HEK293 (cell line): ENCODE results near the gene CDK14.

Experiments
- PATZ1 ChIP-seq: fragments of 450-650 bp; formaldehyde crosslinking; IDR thresholded peaks from 2 replicates; pipeline ENCODE4 v1.5.1; 2016; ENCODE audit warnings: missing biosample characterization, missing genetic modification characterization
- ZNF121 ChIP-seq: fragments of 450-650 bp; formaldehyde crosslinking; IDR thresholded peaks from 2 replicates; pipeline ENCODE4 v1.5.1; 2016; ENCODE audit warnings: missing biosample characterization, missing genetic modification characterization
- ZNF24 ChIP-seq: fragments of 450-650 bp; formaldehyde crosslinking; IDR thresholded peaks from 2 replicates; pipeline ENCODE4 v1.5.1; 2016; ENCODE audit warnings: missing biosample characterization, missing genetic modification characterization
- TF ChIP-seq, protein P1 (sequence below): fragments of 450-650 bp; formaldehyde crosslinking; IDR thresholded peaks from 2 replicates; pipeline ENCODE4 v1.5.1; 2016; ENCODE audit warnings: missing biosample characterization, missing genetic modification characterization

GRCh38 chr7:91005024-91005423 is 408.9 kb downstream of the CDK14 start:
- TF ChIP-seq PATZ1 (tag by site-specific recombination) (no peak), ZNF24 (tag by site-specific recombination) (no peak), ZNF121 (no peak)
- TF ChIP-seq, protein P1, sequence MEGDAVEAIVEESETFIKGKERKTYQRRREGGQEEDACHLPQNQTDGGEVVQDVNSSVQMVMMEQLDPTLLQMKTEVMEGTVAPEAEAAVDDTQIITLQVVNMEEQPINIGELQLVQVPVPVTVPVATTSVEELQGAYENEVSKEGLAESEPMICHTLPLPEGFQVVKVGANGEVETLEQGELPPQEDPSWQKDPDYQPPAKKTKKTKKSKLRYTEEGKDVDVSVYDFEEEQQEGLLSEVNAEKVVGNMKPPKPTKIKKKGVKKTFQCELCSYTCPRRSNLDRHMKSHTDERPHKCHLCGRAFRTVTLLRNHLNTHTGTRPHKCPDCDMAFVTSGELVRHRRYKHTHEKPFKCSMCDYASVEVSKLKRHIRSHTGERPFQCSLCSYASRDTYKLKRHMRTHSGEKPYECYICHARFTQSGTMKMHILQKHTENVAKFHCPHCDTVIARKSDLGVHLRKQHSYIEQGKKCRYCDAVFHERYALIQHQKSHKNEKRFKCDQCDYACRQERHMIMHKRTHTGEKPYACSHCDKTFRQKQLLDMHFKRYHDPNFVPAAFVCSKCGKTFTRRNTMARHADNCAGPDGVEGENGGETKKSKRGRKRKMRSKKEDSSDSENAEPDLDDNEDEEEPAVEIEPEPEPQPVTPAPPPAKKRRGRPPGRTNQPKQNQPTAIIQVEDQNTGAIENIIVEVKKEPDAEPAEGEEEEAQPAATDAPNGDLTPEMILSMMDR (tag by site-specific recombination), result no peak
